K562 (cell line): ENCODE data around the gene SPDEF. TPM values are rescaled to one million over a fixed set of nuclear protein-coding genes. Genes with fewer than 3 reads are reported as not detected.

Experiments
- CXXC5 ChIP-seq: fragments of 250-450 bp; sonication (Bioruptor Pico); IDR thresholded peaks from 2 replicates; pipeline ENCODE4 v1.8.0; 2022; ENCODE audit warnings: inconsistent platforms, mild to moderate bottlenecking, moderate library complexity
- KDM5B ChIP-seq: fragments of 200-600 bp; sonication (generic); IDR thresholded peaks from 2 replicates; pipeline ENCODE4 v1.6.1; 2012; ENCODE audit warnings: low read depth, mild to moderate bottlenecking, moderate library complexity, low read length, control low read depth, inconsistent platforms; ENCODE audit not compliant: insufficient replicate concordance
- KHSRP ChIP-seq: fragments of 450-650 bp; IDR thresholded peaks from 2 replicates; pipeline ENCODE4 v1.6.1; 2017
- MCM2 ChIP-seq: fragments of 450-650 bp; IDR thresholded peaks from 2 replicates; pipeline ENCODE4 v1.6.1; 2017; ENCODE audit warnings: low read depth, mild to moderate bottlenecking
- PCBP2 ChIP-seq: fragments of 200-400 bp; formaldehyde crosslinking; IDR thresholded peaks from 2 replicates; pipeline ENCODE4 v1.6.1; 2018; ENCODE audit warnings: low read length, low read depth, mild to moderate bottlenecking, moderate library complexity; ENCODE audit not compliant: poor library complexity, severe bottlenecking
- POLR2AphosphoS2 ChIP-seq: IDR thresholded peaks from 2 replicates; pipeline ENCODE4 v1.6.1; 2012; ENCODE audit warnings: low read length, improper control_type of control experiment
- POLR3G ChIP-seq: IDR thresholded peaks from 2 replicates; pipeline ENCODE4 v1.6.1; 2011; ENCODE audit not compliant: insufficient read length, insufficient replicate concordance; ENCODE audit errors: extremely low read depth
- RBM14 ChIP-seq: fragments of 200-400 bp; formaldehyde crosslinking; IDR thresholded peaks from 2 replicates; pipeline ENCODE4 v1.6.1; 2018; ENCODE audit warnings: low read depth, mild to moderate bottlenecking, low read length, moderate library complexity, borderline replicate concordance; ENCODE audit not compliant: insufficient read depth
- RERE ChIP-seq: sonication (generic); formaldehyde crosslinking; IDR thresholded peaks from 2 replicates; pipeline ENCODE4 v1.8.0; 2023; ENCODE audit warnings: missing genetic modification reagents, mild to moderate bottlenecking, borderline replicate concordance
- RUNX1 ChIP-seq: sonication (generic); IDR thresholded peaks from 2 replicates; pipeline ENCODE4 v1.6.1; 2016; ENCODE audit warnings: antibody characterized with exemption, low read depth
- SMAD2 ChIP-seq: fragments of 150-350 bp; IDR thresholded peaks from 2 replicates; pipeline ENCODE4 v1.6.1; 2014; ENCODE audit warnings: low read depth, mild to moderate bottlenecking, low read length
- TRIM24 ChIP-seq, 2 experiments: fragments of 450-650 bp; IDR thresholded peaks; 2 replicates each; pipeline ENCODE4 v1.6.1; 2016
- ZNF232 ChIP-seq: sonication (generic); formaldehyde crosslinking; IDR thresholded peaks from 2 replicates; pipeline ENCODE4 v1.8.0; 2022; ENCODE audit warnings: mild to moderate bottlenecking, missing genetic modification reagents
- ZNF239 ChIP-seq: fragments of 250-450 bp; sonication (Bioruptor Pico); IDR thresholded peaks from 2 replicates; pipeline ENCODE4 v1.4.0; 2020; ENCODE audit warnings: mild to moderate bottlenecking
- ZNF311 ChIP-seq: fragments of 250-450 bp; sonication (Bioruptor Pico); IDR thresholded peaks from 2 replicates; pipeline ENCODE4 v1.4.0; 2020; ENCODE audit warnings: mild to moderate bottlenecking, moderate library complexity
- ZNF644 ChIP-seq: fragments of 200-800 bp; sonication (Bioruptor generic); IDR thresholded peaks from 2 replicates; pipeline ENCODE4 v1.6.1; 2016; ENCODE audit warnings: low read depth, missing genetic modification characterization, missing compliant biosample characterization
- ZNF740 ChIP-seq, 3 experiments: fragments of 200-800 bp in 1 of 3; sonication (Bioruptor generic) in 1 of 3; sonication (generic) in 1 of 3; formaldehyde crosslinking in 1 of 3; IDR thresholded peaks; 2 replicates each; pipeline versions ENCODE4 v1.6.1 to v1.8.0; 2016 to 2022; ENCODE audit warnings: mild to moderate bottlenecking in 2 of 3, missing compliant biosample characterization in 2 of 3, missing genetic modification characterization in 2 of 3, missing genetic modification reagents in 1 of 3
- polyA plus RNA-seq, 8 experiments: library from polyadenylated mRNA; depleted of rRNA in 4 of 8; stranded (reverse) in 5 of 8; unstranded in 3 of 8; fragments of >200 nt; fragmentation: Nextera tagmentation in 2 of 8; fragmentation: Illumina TruSeq in 1 of 8; extraction: Ambion mirVana in 2 of 8; extraction: Trizol in 1 of 8; gene quantifications; 2 replicates each; pipeline versions ENCODE4 v1.2.1 to v1.2.3, GENCODE V29; 2011 to 2014; ENCODE audit warnings: inconsistent platforms in 1 of 8, missing spikeins in 1 of 8
- total RNA-seq, 7 experiments: library from RNA; depleted of rRNA in 6 of 7; stranded (reverse); fragments of >200 nt in 6 of 7; fragmentation: Illumina TruSeq in 2 of 7; extraction: Trizol in 2 of 7; gene quantifications; 2 replicates each; pipeline versions ENCODE4 v1.2.1 to v1.2.3, GENCODE V29; 2011 to 2021; ENCODE audit warnings: low replicate concordance in 1 of 7
- TF ChIP-seq, protein P1 (sequence below): IDR thresholded peaks from 2 replicates; pipeline ENCODE4 v1.6.1; 2014; ENCODE audit warnings: antibody characterized with exemption
- TF ChIP-seq, protein P2 (sequence below): fragments of 250-450 bp; sonication (Bioruptor Pico); IDR thresholded peaks from 2 replicates; pipeline ENCODE4 v1.6.1; 2021; ENCODE audit warnings: mild to moderate bottlenecking

The SPDEF gene
- total and polyA plus RNA-seq, 9 of the 15 experiments (the other 6 are each of a cell fraction or from before 2014, with no cell fraction given) = 0.04 to 0.12 (median 0.11) TPM; not detected in 5

GRCh38 chr6:34526992-34527728, 29.0 kb downstream of the SPDEF start (continued):
- TF ChIP-seq CXXC5 (peak; percentile 90), POLR2AphosphoS2 (no peak), RBM14 (no peak), ZNF311 (no peak), ZNF644 (tag) (no peak), ZNF239 (CRISPR knock-in tag) (no peak), ZNF740 (CRISPR knock-in tag; IDR thresholded peaks at IDR 0.05) (peak; percentile 53; the same call in 1 of the 2 replicates), ZNF740 (tag; IDR thresholded peaks at IDR 0.05) (no peak), TRIM24 (IDR thresholded peaks at IDR 0.05) (no peak), POLR3G (no peak), RUNX1 (no peak), KDM5B (peak; percentile 65), PCBP2 (no peak), SMAD2 (no peak), KHSRP (no peak), MCM2 (no peak), RERE (CRISPR knock-in tag) (no peak), ZNF232 (CRISPR knock-in tag) (no peak)
- TF ChIP-seq, protein P1, sequence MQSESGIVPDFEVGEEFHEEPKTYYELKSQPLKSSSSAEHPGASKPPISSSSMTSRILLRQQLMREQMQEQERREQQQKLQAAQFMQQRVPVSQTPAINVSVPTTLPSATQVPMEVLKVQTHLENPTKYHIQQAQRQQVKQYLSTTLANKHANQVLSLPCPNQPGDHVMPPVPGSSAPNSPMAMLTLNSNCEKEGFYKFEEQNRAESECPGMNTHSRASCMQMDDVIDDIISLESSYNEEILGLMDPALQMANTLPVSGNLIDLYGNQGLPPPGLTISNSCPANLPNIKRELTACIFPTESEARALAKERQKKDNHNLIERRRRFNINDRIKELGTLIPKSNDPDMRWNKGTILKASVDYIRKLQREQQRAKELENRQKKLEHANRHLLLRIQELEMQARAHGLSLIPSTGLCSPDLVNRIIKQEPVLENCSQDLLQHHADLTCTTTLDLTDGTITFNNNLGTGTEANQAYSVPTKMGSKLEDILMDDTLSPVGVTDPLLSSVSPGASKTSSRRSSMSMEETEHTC = 0 out of 2 replicates have a peak, but pooled peaks have one; percentile 23
- TF ChIP-seq, protein P2, sequence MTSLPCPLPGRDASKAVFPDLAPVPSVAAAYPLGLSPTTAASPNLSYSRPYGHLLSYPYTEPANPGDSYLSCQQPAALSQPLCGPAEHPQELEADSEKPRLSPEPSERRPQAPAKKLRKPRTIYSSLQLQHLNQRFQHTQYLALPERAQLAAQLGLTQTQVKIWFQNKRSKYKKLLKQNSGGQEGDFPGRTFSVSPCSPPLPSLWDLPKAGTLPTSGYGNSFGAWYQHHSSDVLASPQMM (CRISPR knock-in tag) = no peak
